ENCODE measurements around the gene GNAL.
A peak's percentile ranks its signal among the peaks of the same experiment; 100 is the strongest.
"Not testable (repeated sequence)": the region's sequence is repeated elsewhere in the genome, so short reads cannot be mapped to it uniquely, and the experiment has no call there.

The GNAL gene

DNA sequence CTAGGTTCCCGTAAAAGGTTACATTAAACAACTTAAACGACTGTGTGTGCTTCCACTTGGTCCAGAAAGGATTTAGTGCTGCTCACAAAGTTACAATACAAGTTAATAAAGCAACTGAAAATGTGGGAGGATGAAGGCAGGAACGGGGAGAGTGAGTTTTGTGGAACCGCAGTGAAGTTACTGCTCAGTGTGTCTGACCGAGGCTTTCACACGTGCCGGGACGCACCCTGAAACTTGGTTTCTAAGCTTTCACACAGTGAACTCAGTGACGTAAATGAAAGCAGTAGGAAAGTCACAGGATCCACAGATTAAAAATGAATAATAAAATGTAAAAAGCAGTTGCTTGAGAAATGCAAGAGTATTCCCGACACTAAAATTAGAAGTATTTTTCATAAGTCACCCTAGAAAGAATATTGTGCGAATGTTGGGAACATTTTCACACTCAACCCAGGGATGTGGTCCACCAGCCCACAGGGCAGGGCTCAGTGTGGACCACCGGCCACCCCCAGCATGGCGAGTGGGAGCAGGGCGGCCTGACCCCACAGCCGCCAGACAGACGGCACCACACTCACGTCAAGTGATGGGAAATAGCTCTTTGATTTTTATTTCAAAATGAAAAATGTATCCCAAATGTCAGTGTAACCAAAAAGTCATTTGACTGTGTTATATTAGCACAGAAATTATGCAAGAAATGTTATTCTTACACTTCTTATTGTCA, 129.6 kb downstream of the GNAL start:
- no peak for DNase-seq

DNA sequence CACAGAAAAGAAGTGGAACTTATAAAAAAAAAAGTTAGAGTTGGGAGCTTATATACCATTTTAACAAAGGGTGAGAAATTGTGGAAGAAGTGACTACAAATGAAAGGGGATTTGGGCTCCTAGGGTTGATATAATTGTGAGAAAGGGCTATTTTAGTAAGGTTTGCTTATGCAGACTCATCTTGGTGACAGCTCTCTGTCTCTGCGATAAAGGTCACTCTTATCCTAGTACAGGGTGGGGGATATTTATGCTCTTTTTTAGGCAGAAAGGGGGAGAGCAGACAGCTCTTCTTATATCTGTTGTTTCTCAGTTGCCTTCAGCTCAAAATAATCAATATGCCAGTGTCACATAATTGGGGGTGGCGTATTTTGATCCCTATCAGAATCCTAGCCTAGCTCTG, 130.9 kb downstream of the GNAL start:
- DNase-seq = no peak

DNA sequence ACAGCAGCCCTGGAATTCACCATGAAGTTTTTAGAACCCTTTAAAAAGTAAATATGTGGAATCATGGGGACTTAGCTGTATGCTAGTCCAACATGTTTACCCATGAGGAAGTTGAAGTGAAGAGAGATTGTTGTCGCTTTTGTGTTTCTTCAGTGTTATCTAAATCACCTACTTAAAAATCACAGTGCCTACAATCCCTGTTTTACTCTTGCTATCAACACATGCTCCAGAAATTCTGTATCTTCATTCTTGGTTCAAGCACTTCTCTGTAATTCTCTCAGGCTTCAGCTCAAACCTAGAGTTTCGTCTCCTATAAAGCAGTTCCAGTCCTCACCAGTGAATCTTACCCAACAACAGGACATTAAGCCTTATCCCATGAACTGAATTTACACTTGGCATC, 131.6 kb downstream of the GNAL start:
- DNase-seq = no peak

DNA sequence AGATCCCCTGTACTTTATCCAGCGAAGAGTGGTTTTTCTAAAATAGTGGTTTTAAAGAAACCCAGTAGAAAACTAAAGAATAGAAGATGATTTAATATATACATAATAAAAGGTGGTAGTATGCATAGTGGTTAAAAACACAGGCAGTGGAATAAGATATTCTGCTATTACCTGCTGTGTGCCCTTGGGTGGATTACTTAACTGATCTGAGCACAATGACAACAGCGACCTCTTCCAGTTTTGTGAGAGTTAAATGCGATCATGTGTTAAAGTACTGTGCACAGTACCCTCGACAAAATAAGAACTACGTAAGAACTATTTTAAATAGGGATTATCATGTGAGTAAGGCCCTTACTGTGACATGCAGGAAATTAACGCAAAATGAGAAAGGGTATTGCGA, 132.1 kb downstream of the GNAL start:
- no peak for DNase-seq

DNA sequence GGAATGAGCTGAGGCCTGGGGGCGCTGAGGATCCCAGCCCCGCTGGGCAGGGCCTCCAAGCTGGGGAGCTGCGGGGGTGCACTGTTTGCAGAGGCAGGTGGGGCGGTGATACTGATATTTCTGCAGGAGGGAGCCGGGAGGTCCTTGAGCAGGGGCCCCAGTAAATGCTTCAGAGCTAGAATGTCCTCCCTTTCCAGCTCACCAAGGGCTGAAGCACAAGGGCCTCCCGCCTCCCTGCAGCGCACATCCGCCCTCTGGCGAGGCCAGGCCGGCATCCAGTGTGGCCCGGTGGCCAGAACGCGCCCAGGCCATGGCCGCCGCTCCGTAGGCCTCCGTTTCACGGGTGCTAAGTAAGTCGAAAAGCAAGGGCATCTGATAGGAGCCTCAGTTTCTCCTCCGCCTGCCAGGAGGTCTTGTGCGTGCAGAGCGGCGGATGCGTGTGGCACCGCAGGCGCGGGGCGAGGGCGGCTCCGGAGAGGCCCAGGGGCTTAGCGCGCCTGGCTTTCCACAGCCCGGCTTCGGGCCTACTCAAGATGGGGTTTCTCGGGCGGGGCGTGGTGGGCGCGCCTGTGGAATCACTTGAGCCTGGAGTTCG, 132.7 kb downstream of the GNAL start:
- DNase-seq = no peak

DNA sequence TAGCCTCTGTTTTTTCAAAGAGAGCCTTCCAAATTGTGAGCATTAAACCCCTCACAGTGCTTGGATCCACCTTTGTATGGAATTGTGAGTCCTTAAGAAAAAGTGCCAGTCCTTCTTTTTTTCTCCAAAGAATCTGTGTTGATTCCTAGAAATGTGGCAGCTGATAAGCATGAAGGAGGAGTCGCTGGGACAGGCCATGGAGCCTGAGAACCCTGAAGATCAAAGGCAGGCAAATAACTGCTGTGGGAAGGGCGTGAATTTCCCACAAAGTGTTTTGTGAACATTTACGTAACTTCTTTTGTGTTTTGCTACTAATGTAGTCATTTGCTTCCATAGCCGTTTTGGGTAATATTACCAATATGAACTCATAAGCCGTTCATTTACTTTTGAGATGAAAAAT, 134.5 kb downstream of the GNAL start:
- DNase-seq = no peak

DNA sequence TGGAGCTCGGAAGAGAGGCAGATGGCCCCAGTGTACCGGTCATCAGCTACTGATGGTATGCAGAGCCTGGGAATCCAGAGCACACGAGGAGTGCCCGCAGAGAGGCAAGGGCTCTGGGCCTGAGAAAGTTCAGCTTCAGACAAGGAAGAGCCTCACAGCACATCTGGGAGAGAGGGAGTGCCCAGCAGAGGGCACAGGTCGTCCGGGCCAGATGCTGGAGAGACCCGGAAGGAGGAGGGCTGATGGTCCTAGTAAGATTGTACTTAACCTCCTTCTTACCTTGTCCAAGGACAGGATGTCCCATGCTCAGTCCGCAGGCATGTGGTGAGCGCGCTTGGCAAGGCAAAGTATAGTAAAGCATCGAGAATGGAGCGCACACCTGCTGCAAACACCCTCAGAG, 137.8 kb downstream of the GNAL start:
- DNase-seq = no peak

DNA sequence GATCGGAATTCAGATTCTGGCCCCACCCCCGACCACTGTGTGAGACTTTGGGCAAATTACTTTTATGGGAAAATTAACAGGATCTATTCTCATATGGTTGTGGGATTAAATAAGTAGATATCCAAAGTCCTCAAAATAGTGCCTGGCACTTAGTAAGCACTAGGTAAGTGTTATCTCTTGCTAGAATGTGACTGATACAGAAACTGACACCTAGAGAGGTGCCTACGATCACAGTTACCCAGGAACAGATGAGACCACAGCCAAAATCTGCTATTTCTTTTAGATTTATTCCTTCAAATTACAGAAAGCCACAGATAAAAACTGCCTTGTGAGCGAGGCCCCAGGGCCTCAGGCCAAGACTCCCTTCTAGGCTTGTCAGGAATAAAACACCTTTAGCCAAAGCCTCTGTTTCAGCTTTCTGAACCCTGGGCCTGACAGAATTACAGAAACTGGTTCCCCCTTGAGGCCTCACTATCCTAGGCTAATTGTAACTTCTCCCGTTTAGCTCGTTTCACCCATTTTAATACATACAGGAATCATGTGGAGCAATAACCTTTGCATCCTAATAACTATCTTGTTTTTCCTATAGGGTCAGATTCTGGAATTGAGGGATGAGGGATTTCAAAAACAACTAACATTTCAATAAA, 139.8 kb downstream of the GNAL start:
- no peak for DNase-seq

DNA sequence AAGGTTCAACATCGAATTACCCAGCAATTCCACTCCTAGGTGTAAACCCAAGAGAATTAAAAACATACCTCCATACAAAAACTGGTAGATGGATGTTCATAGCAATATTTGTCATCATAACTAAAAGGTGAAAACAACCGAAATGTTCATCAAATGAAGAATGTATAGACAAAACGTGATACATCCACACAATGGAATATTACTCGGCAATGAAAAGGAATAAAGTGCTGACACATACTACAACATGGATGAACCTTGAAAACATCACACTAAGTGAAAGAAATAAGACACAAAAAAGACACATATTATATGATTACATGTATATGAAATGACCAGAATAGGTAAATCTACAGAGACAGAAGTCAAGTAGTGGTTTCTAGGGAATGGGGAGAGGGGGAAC, 141.5 kb downstream of the GNAL start:
- no peak for DNase-seq

DNA sequence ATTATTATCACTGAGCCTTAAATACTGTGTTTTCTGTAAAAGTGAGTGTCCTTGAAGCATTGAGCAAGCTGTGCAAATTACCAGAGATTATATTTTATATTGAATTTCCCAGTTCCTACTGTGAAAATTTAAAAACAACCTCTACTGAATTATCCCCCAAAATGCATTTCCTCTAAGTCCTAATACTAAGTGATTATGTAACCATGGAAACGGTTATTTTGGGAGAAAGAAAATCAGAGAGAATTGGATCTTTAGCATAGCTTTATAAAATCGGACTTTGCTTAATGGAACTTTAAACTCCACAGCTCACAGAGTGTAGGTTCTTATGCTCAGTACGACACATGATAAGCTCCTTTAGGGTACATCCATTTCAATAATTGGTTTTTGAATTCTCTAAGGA, 142.9 kb downstream of the GNAL start:
- no peak for DNase-seq

DNA sequence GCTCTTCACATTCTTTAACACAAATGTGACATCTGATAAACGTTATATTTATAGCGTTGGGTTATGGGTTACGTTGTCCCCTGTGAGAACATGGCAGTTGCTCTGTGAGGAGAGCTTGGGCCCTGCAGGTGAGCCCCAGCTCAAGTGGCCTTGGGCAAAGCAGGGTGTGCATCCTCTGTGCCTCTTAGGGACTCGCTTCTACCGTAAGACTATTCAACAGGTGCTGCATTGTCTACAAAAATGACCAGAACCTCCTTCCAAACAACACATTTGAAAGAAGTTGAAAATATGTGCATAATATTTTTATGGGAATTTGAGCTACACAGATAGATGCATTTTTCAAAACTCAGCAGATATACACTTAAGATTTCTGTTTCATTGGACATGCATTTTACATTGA, 145.7 kb downstream of the GNAL start:
- no peak for DNase-seq

DNA sequence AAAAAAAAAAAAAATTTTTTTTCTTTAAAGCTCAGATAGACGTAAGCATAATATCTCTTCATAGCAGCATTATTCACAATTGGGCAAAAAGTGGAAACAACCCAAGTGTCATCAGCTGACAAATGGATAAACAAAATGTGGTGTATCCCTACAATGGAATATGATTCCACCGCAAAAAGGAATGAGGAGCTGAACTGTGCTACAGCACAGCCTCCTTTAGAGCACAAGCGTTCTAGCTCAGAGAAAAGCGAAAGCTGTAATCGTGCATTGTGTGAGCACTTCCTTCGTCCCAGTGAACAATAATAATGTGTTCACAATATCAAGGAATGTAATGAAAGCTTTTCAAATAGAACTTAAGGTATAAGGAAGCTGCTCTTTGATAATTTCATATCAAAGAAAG, 150.5 kb downstream of the GNAL start:
- DNase-seq = no peak

DNA sequence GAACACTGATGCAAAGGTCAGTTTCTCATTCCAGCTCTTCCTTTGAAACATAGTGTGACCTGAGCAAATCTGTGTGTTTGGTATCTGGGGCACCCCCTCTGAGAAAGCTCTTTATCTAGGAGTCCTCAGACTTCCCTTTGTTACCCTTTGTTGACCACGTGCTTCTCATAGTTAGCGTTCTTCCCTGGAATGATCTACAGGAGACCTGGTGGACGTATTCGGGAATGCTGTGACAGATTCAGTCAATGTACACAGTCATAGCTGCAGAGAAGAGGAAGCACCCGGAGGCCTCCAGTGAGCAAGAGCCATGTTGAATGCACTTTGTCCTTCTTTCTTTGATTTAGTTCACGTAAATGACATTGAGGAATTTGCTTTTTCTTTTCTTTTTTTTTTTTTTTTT, 151.4 kb downstream of the GNAL start:
- DNase-seq = no peak

DNA sequence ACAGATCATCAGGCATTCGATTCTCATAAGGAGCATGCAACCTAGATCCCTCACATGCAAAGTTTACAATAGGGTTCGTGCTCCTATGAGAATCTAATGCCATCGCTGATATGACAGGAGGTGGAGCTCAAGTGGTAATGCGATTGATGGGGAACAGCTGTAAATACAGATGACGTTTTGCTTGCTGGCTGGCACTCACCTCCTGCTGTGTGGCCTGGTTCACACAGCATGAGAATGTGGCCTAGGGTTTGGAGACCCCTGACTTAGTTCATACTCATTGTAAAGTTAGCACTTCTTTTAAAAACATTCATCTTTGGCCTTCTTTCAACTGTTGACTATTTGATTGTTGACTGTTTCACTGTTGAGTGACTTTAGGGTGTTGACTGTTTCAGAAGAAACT, 153.5 kb downstream of the GNAL start:
- no peak for DNase-seq

DNA sequence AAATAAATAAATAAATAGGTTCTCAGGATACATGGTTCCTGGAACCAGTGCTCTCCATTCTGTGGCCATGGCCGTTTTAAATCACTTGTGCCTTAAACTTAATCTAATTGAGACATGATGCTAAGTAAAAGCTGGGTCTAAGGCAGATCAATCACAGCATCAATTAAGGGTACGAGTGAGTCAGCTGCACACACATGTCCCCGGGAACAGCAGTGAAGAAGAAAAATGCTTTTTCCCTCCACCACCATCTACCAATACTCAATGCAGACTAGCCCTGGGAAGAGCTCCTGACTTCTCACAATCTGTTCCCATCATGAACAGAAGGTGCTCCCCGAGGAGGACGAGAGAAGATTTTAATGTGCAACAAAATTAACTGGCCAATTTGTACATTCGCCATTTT, 155.4 kb downstream of the GNAL start:
- no peak for DNase-seq

DNA sequence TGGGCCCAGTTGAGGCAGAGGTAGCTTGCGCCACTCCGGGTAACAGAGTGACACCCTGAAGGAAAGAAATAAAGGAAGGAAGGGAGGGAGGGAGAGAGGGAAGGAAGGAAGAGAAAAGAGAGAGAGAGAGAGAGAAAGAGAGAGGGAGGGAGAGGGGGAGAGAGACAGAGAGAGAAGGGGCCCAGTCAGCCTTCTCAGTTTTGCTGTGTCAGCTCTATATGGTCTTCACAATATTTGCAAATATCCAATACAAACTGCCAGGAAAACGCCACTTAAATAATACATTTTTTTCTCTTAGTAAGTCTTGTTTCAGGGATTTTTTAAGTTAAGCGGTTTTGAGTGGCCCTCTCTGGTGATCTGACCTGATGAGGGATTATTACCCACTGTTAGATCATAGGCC, 156.6 kb downstream of the GNAL start:
- no peak for DNase-seq

DNA sequence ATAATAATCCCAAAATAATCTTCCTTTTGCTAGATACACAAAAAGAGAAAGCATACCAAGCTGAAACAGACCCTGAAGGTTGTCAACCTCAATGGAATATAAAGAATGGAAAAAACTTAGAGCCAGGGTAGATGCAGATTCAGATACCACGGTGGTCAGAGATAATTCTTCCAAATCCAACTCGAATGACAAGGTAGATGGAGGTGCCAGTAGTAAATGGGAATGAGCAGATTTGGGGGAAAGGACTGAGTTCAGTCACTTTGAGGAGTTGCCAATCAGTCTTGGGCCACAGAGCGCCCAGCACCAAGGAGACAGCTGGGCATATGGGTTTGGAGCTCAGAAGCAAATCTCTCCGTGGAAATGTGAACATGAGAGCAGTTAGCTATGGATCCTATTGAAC, 158.7 kb downstream of the GNAL start:
- no peak for DNase-seq

DNA sequence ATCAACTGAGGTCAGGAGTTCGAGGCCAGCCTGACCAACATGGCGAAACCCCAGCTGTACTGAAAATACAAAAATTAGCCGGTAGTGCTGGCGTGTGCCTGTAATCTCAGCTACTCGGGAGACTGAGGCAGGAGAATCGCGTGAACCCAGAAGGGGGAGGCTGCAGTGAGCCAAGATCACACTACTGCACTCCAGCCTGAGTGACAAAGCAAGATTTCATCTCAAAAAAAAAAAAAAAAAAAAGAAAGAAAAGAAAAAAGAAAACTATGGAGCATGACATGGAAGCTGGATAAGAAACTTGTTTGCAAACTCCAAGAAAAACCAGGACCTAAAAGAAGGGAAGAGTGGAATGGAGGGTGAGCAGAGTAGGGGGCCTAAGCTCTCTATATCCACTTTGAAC, 160.2 kb downstream of the GNAL start:
- DNase-seq = no peak

DNA sequence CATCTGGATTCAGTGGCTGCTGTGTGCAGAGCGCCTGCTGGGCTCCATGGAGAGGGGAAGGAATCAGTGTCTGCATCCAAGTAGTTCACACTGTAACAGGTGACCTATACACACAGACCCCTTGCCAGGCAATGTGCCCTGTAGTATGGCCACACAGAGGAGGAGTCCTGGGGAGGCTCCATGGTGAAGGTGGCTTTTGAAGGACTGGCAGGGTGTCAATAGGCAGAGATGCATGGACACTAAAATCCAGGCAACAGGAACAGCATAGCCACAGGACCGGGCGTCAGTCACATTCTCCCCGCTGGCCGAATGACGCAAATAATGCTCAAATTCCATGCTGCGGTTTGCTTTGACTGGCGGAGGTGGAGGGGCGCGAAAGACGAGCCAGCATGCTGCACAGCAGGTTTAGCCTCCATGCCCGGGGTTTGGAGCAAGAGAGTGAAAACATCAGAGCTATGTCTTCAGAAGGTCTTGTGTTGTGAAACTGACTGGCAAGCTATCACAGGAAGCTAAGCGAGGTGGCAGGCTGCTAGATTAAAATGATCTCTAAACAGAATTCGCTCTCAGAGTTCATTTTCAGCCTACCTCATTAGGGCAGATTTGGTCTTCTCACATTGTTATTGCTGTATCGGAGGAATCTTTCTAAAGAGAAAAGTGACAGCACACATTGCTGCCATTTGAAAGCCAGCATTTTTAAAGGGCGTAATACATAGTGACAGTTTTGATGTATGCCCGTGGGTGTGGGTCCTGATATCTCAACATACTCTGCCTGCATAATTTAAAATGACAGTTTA, 161.0 kb downstream of the GNAL start:
- no peak for DNase-seq

DNA sequence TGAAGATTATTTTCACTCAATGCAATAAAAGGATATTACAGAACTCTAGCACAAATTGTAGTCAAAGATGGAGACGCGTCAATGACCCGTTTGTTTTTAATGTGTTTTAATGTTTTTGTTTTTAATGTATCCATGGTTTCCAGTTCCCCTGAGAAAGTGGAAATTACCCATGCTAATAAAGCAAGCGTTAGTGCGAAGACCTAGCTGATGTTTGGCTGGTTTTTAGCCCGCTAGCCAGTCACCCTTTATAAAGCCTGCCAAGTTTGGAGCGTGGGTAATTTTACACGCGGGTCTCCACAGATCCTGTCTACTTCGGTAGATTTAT, 161.7 kb downstream of the GNAL start:
- no peak for DNase-seq

DNA sequence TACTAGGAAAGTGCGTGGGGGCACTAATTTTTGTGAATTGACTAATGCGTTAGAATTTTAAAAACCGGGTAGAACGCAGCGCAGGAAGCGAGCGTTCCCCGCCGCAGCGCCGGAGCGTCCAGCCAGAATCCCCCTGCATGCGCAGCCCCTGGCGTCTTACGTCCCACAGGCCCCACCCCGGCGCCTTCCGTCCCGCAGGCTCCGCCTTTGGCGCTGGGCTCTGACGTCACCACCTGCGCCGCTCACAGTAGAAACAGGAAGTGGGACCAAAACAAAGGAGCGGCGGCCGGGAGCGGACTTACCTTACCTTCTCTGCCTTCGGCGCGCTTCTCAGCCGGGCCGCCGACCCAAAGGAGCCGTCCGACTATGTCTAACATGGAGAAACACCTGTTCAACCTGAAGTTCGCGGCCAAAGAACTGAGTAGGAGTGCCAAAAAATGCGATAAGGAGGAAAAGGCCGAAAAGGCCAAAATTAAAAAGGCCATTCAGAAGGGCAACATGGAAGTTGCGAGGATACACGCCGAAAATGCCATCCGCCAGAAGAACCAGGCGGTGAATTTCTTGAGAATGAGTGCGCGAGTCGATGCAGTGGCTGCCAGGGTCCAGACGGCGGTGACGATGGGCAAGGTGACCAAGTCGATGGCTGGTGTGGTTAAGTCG, 162.2 kb downstream of the GNAL start, which contains the start of gene CHMP1B:
CHMP1B (plus strand) TSS at position 268 of the 660 bp plus-strand sequence; CDS start at position 367, 99 bp downstream.
- peak; percentile 58 for DNase-seq

DNA sequence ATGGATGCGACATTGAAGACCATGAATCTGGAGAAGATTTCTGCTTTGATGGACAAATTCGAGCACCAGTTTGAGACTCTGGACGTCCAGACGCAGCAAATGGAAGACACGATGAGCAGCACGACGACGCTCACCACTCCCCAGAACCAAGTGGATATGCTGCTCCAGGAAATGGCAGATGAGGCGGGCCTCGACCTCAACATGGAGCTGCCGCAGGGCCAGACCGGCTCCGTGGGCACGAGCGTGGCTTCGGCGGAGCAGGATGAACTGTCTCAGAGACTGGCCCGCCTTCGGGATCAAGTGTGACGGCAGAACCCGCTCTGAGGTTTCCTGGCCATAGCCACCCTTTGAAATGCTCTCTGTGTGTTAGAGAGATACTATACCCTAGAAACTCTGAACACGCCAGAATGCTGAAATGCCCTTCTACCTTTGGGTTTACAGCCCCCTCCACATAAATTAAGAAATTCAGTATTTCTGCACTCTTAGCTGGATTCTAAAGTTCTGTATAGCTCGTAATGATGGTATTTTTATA, 162.8 kb downstream of the GNAL start:
- no peak for DNase-seq

DNA sequence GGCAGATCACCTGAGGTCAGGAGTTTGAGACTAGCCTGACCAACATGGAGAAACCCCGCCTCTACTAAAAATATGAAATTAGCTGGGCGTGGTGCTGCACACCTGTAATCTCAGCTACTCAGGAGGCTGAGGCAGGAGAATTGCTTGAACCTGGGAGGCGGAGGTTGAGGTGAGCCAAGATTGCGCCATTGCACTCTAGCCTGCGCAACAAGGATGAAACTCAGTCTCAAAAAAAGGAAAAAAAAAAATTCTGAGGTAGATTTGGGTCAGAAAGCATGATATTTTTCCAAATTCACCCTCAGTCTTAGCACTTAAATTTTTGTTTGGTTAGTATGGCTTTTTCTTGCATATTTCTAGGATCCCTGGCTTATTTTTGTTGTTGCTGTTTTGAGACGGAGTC, 165.5 kb downstream of the GNAL start:
- DNase-seq = not testable (repeated sequence)
